DOHH2 (cell line): ENCODE data around the gene SERPINH1.

Experiments used
- CTCF ChIP-seq: fragments of 200-600 bp; sonication (generic); IDR thresholded peaks from one replicate; pipeline ENCODE4 v1.5.1; 2014; ENCODE audit warnings: antibody characterized with exemption, mild to moderate bottlenecking, low read depth, low read length; ENCODE audit not compliant: poor library complexity, severe bottlenecking
- EZH2phosphoT487 ChIP-seq: fragments of 200-600 bp; sonication (generic); IDR thresholded peaks from 2 replicates; pipeline ENCODE4 v1.6.1; 2017; ENCODE audit warnings: borderline replicate concordance, mild to moderate bottlenecking, antibody characterized with exemption, low read length, moderate library complexity, mixed read lengths

DNA sequence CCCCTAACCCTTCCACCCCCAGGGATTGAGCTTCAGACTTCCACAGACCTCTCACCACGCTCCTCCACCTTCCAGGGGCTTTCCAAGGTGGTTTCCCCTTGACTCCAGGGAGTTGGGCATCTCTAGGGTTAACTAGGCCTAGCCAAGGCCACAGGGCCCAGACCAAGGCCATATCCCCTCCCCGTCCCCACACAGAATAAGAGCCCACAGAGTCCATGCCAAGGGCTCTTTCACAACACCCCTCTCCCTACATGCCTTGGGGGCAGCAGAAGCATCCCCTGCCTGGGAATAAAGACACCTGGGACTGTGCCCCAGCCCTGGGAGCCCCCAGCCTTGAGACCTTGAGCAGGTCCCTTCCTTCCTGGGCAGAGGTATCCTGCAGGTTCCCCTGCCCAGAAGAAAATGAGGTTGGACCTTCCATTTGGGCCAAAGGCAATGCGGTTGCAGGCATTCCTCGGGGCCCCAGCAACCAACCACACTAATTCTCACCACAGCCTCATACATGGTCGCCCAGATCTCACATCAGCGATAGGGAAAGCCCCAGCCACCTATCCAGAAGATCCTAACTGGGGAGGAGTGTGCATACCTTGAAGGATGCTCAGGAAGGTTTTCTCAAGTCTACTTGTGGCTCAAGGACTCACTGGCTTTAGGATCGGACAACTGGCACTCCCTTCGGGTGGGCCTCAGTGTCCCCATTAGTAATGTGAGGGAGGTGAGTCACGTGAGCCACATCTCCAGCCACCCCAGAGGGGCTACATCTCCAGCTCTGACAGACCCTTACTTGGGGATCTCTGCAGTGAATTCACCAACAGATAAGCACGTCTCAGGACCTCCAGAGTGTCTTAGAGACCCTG is 38.0 kb upstream of the SERPINH1 start:
- no peak for TF ChIP-seq CTCF
- no peak for TF ChIP-seq EZH2phosphoT487
